ENCODE data around the gene DPP6.
"Not testable (repeated sequence)": the region's sequence is repeated elsewhere in the genome, so short reads cannot be mapped to it uniquely, and the experiment has no call there.

DPP6 gene

GRCh38 chr7:154072395-154073181 is 20.4 kb downstream of the DPP6 start:
- not testable (repeated sequence) for DNase-seq (ENCODE audit: low read depth)

- not testable (repeated sequence) for DNase-seq (ENCODE audit: low read depth)
These were observed 26.3 kb downstream of the DPP6 start for GRCh38 chr7:154078523-154078922.

DNA sequence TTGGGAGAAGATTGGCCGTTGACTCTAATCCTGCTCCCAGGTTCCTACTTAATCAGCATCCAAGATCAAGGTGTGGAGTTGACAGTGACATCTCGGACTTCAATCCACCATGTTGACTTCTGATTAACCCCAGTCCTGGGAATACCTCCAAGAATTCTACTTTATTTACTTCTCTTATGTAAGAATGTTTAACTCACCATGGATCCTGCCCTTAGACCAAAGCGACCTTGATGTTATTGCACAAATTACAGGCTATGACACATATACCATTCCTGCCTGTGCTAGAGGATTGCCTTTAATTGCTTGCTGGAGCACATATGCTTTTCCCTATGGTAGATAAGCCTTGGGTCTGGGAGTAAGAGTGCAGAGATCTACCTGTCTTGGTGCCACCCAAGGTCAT is 28.1 kb downstream of the DPP6 start:
- DNase-seq (ENCODE audit: low read depth): not testable (repeated sequence)

DNA sequence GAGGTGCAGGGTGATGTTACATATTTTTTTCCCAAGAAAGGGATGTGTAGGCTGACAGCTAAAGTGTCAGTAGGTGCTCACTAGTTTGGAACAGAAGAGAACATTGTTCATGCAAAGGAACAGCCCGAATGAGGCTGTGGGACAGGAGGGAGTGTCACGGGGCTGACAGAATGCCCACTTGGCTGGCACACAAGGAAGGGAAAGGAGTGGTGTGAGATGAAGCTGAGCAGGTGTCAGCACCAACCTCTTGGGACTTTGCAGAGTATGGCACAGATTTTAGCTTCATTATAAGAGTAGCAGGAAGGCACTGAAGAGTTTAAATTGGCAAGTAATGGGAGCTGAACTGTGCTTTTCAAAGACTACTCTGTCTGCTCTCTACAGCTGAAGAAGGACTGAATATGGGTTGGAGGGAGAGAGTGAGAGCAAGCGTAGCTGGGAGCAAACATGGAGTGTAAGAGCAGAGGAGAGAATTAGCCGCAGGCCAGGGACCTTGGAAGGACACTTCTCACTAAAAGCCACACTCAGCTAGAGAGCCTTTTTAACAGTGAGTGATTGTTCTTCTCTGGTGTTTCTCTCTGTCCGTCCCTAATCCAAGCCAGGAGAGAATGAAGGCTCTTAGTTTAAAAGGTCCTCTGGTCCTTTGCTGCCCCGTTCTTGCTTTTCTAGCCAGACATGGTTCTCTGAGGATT is 35.0 kb downstream of the DPP6 start:
- DNase-seq (ENCODE audit: low read depth): not testable (repeated sequence)

DNA sequence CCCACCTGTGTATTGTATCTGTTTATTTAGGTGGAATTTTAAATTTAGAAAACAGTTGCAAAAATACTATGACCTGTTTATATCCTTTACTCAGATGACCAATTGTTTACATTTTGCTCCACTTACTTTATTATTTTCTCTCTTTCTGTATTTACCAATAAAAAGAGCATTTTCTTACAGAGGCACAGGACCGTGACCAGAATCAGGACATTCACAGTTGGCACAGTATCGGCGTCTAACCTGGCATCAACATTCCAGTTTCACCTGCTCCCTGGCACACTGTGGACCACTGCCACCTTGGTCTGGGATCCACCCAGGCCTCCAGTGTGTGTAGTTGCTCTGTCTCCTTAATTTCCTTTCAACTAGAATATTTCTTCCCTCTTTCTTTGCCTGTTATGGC is 39.9 kb downstream of the DPP6 start:
- DNase-seq (ENCODE audit: low read depth): not testable (repeated sequence)

DNA sequence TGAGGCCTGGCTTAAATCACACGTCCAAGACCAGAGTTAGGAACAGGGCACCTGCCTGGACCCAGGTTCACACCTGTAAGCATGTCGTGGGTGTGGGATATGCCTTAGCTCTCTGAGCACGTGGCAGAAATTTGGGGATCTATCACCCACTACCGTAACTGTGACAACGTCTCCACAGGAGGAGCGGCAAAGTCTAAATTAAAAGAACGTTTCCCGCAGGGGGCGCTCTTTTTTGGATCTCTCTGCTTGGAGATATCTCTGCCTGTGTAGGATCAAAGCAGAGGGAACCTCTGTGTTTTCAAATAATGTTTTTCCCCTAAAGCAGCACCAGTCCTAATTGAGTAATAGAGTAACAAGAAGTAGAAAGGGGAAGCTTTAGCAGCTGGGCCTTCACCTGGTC is 43.0 kb downstream of the DPP6 start:
- not testable (repeated sequence) for DNase-seq (ENCODE audit: low read depth)

GRCh38 chr7:154105063-154105462 is 52.9 kb downstream of the DPP6 start:
- not testable (repeated sequence) for DNase-seq (ENCODE audit: low read depth)

DNA sequence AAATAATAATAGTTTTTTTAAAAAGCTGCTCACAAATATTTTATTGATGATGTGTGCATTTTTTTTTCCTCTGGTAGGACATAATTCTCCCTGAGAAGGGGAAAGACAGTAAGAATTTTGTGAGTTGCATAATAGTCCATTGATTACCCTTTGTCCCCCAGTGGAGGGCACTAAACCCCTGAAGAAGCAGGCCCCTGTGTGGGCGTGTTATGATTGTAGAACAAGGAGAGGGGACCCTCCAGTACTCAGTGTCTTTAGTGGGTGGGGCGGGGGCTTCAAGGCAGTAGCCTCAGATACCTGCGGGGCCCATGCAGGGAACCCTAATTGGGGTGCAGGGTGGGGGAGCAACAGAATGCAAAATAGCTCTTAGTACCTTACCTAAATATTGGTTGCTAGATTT is 57.4 kb downstream of the DPP6 start:
- not testable (repeated sequence) for DNase-seq (ENCODE audit: low read depth)

GRCh38 chr7:154113732-154114351 is 61.6 kb downstream of the DPP6 start:
- DNase-seq (ENCODE audit: low read depth): not testable (repeated sequence)

DNA sequence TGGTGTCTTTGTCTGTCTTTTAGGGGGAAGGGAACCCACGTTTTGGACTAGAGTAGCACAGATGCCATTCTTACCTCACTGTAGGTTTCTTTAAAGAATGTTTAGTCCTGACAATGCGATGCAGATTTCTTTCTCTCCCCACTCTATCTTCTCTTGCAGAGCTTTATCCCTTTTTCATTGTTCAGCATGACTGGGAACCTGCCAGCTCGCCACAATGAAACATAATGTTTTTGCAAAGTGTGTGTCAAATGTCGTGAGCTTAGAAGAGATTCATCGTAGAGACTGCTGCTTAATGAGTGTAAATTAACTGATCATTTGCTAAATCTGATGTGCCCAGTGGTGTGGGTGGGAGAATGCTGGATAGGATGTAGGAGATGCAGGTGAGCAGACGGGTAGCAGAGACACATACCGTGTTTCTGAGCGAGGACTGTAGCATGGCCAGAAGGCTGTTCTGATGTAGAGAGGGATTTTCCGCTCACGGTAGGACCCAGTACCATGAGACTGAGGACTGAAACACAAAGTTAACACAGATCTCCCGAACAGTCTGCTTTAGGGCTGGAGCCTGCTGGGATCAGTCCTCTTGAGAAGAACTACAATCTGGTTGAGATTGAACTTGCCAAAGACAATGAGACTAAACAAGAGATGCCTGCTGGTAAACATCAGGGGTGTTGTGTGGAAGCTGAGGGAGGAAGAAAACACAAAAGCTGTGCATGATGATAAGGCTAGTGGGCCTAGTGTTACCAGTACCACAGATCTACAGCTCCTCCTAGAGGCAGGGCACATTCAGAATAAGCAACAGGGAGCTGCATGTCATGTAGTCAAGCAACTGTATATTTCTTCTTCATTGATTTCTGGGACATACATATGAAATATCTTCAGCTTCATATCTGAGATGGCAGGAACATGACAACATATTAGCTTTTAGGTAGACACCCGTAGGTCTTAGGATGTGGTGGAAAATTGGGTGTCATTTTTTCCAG is 65.5 kb downstream of the DPP6 start:
- not testable (repeated sequence) for DNase-seq (ENCODE audit: low read depth)

GRCh38 chr7:154120825-154121224 is 68.6 kb downstream of the DPP6 start:
- DNase-seq (ENCODE audit: low read depth): not testable (repeated sequence)

DNA sequence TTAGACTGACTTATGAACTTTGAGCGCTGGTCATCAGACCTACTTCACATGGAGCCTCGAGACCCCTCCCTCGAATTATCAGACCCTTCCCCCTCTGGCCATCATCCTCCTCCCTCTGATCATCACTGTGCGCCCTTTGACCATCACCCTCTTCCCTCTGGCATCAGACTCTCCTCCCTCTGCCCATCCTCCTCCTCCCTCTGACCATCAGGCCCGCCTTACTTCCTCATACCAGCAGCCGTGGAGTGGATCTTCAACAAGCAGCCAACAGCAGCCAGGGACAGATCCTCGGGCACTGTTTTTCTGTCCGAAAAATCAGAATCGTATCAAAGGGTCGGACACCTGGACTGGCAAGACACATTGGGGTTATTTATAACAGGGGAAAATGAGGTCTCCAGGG is 70.5 kb downstream of the DPP6 start:
- DNase-seq (ENCODE audit: low read depth): not testable (repeated sequence)

GRCh38 chr7:154123397-154123796 is 71.2 kb downstream of the DPP6 start:
- DNase-seq (ENCODE audit: low read depth): not testable (repeated sequence)

- not testable (repeated sequence) for DNase-seq (ENCODE audit: low read depth)
These were observed 76.9 kb downstream of the DPP6 start for GRCh38 chr7:154129142-154129541.

DNA sequence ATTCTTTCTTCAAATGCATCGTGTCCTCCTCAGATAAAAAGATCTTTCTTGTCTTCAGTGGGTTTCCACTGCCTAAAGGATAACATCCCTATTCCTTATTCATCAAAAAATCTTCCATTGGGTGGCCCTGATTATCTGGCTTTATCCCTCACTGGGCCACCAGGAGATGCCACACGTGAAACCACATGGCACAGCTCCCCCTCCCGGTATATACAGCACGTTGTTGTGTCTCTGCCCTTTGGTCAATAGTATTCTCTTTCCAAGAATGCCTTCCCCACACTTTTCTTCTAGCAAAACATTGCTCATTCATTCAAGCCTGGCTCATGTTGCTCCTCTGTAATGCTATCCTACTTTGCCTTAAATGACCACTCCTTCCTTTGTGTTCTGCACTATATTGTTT is 80.4 kb downstream of the DPP6 start:
- not testable (repeated sequence) for DNase-seq (ENCODE audit: low read depth)

DNA sequence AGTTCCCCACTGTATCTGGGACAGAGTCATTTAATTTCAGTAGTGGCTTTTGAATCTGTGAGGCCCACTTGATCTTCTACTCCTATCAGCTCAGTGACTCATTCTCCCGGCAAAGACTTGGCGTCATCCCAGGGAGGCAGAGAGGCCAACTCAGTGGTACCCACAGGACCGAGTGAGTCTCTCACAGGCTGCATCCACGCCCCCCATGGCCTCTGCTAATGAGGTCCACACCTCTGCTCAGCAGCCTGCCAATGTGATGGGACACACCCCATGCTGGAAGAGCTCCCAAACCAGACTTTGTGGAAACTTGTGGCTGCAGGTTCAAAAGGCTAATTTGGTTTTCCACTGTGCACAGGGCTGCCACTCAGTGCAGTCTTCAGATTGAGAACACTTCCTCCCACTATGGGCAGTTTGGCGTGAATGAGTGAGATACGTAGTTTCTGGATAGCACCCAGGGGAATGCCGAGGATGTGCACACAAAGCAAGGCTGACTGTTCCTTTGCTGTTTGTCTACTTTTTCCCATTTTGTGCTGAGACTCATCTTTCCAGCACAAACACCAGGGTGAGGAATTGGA is 81.6 kb downstream of the DPP6 start:
- DNase-seq (ENCODE audit: low read depth): not testable (repeated sequence)

- DNase-seq (ENCODE audit: low read depth): not testable (repeated sequence)
These were observed 82.5 kb downstream of the DPP6 start for GRCh38 chr7:154134698-154135097.

- DNase-seq (ENCODE audit: low read depth): not testable (repeated sequence)
These were observed 83.4 kb downstream of the DPP6 start for GRCh38 chr7:154135646-154136045.

DNA sequence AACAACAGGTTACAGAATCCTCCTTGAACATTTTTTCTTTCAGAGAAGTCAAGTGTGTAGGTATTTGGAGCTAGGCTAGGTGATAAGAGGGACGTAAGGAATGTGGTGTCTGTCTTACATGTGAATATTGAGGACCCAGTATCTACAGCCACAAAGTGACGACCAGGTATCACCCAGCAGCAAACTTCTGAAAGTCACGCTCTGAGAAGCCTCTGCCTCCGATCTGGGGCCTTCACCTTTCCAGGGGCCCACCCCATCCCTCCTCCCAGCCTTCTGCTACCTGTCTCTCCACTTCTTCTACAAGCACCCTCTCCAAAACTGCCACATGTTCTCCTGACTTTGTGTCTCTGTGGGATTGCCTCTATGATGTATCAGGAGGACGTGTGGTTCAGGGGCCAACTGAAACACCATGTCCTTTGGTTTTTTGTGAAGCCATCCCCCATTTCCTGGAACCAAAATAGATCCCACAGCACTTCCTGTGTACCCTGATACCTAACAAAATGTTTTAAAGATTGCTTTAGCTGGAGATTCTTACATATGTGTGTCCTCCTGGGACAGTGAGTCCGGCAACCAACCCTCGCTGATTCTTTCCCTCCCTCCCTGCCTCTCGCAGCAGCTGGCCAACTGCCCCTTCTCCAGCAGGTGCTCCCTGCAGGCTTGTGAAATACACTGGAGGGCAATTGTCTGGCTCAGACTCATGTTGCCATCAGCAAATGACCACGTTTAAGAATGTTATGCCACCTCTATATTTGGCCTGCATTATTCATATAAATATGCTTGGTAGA is 93.9 kb downstream of the DPP6 start:
- DNase-seq (ENCODE audit: low read depth): not testable (repeated sequence)

DNA sequence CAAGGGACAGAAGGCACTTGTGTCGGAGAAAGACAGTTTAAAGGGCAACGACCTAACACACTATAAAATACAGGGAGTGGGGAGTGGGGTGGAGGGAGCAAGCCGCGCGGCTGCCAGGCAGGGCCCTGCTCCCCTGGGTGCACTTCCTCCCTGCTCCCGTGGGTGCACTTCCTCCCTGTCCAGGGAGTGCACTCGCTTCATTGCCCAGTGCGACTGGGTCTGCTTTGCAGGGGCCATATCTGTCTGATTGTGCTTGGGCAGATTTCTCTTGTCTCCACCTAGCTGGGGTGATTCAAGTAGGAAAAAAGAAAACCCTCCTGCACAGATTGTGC is 94.5 kb downstream of the DPP6 start:
- not testable (repeated sequence) for DNase-seq (ENCODE audit: low read depth)
